Breast epithelium (tissue), 4 donors: Measurements from ENCODE around the gene CAMTA1. TPM values are rescaled to one million over a fixed set of nuclear protein-coding genes. Genes with fewer than 3 reads are reported as not detected.
"Not testable (repeated sequence)": the region's sequence is repeated elsewhere in the genome, so short reads cannot be mapped to it uniquely, and the experiment has no call there.

Experiments
- DNase-seq, 2 donors: peaks; one replicate each; pipeline ENCODE4 v3.0.0-alpha.2; 2019; ENCODE audit warnings: low spot score in 2 of 2
- H3K27ac ChIP-seq, 2 donors: fragments of 200-600 bp; sonication (generic) in 1 of 2; one replicate each; pipeline ENCODE4 v1.5.1; 2016 to 2019; ENCODE audit warnings: mild to moderate bottlenecking in 1 of 2
- H3K27me3 ChIP-seq, 2 donors: fragments of 200-600 bp; sonication (generic) in 1 of 2; one replicate each; pipeline versions ENCODE4 v1.5.1 to v1.6.0; 2017 to 2019; ENCODE audit warnings: control low read depth in 1 of 2, mild to moderate bottlenecking in 1 of 2
- H3K36me3 ChIP-seq: fragments of 200-600 bp; one replicate; pipeline ENCODE4 v1.5.1; 2019
- H3K4me1 ChIP-seq, 2 donors: fragments of 200-600 bp; sonication (generic); one replicate each; pipeline ENCODE4 v1.5.1; 2016 to 2019; ENCODE audit warnings: control low read depth in 1 of 2
- H3K4me3 ChIP-seq, 3 donors: fragments of 200-600 bp; sonication (generic); 1 replicate in 2 of 3; 2 replicates in 1 of 3; pipeline ENCODE4 v1.5.1; 2016 to 2019; ENCODE audit warnings: mild to moderate bottlenecking in 3 of 3, moderate library complexity in 2 of 3
- H3K9me3 ChIP-seq, 2 donors: fragments of 200-600 bp; sonication (generic) in 1 of 2; one replicate each; pipeline ENCODE4 v1.5.1; 2016 to 2019; ENCODE audit warnings: control low read depth in 1 of 2
- POLR2A ChIP-seq: fragments of 450-650 bp; IDR thresholded peaks from one replicate; pipeline ENCODE4 v1.6.1; 2016; ENCODE audit warnings: antibody characterized with exemption, mild to moderate bottlenecking, moderate library complexity
- POLR2AphosphoS5 ChIP-seq, 3 donors: sonication (generic); formaldehyde crosslinking; IDR thresholded peaks; one replicate each; pipeline ENCODE4 v1.6.1; 2017; ENCODE audit warnings: antibody characterized with exemption in 3 of 3
- intact Hi-C: fragments of 100-400 bp; cut with DNase I; formaldehyde crosslinking; loops from one replicate; pipeline ENCODE4 v1.15.1; 2023; ENCODE audit warnings: low total_unique reads
- total RNA-seq, 3 donors: library from RNA; depleted of rRNA; stranded (reverse); fragments of >200 nt; gene quantifications; one replicate each; pipeline ENCODE4 v1.1.0, GENCODE V29; 2016
- TF ChIP-seq, protein P1 (sequence below), 3 donors: fragments of 450-650 bp; IDR thresholded peaks; one replicate each; pipeline ENCODE4 v1.5.1; 2016 to 2017; ENCODE audit warnings: antibody characterized with exemption in 3 of 3, mild to moderate bottlenecking in 3 of 3, moderate library complexity in 3 of 3

Gene CAMTA1
- total RNA-seq, 3 donors from 2014 or later = 53.4 to 84.0 (median 61.9) TPM

DNA sequence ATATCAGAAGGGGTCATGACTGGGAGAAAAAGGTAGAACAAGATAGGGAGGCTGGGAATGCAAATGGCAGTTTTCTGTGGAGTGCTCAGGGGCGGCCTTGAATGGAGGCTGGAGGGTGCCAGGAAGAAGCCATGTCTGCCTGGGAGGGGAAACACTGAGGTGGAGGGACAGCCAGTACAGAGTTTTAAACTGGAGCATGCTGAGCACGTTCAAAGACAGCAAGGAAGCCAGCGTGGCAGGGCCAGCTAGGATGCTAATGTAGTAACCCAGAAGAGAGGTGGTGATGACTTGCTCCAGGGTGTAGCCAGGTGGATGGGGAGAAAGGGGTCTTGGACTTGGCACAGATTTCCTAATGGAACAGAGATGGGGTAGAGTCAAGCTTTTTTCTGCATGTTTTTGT is 540.0 kb downstream of the CAMTA1 start:
- Histone ChIP-seq H3K4me3 (no peak overlapping the region), H3K36me3 (no peaks in the 10 kb centered on the region), H3K27me3 (no peaks in the 10 kb centered on the region), H3K9me3 (peaks cover 0 to 3% of the 10 kb centered on the region in 2 donors), H3K27ac (no peak overlapping the region), H3K4me1 (no peaks in the 10 kb centered on the region)
- TF ChIP-seq, protein P1, sequence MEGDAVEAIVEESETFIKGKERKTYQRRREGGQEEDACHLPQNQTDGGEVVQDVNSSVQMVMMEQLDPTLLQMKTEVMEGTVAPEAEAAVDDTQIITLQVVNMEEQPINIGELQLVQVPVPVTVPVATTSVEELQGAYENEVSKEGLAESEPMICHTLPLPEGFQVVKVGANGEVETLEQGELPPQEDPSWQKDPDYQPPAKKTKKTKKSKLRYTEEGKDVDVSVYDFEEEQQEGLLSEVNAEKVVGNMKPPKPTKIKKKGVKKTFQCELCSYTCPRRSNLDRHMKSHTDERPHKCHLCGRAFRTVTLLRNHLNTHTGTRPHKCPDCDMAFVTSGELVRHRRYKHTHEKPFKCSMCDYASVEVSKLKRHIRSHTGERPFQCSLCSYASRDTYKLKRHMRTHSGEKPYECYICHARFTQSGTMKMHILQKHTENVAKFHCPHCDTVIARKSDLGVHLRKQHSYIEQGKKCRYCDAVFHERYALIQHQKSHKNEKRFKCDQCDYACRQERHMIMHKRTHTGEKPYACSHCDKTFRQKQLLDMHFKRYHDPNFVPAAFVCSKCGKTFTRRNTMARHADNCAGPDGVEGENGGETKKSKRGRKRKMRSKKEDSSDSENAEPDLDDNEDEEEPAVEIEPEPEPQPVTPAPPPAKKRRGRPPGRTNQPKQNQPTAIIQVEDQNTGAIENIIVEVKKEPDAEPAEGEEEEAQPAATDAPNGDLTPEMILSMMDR (IDR thresholded peaks at IDR 0.05) = no peak
- no peak for TF ChIP-seq POLR2A
- TF ChIP-seq POLR2AphosphoS5 (IDR thresholded peaks at IDR 0.05) = no peak
- no peak for DNase-seq
- intact Hi-C loops = no loop called here

DNA sequence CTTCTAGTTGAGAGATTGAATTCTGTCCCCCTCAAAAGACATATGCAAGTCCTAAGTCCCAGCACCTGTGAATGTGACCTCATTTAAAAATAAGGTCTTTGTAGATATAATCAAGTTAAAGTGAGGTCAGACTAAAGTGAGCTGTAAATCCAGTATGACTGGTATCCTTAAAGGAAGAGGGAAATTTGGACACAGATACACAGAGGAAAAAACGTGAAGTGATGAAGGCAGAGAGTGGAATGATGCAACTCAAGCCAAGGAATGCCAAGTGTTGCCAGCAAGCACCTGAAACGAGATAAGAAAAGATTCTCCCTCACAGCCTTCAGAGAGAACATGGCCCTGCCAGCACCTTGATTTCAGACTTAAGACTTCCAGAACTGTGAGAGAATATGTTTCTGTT is 541.1 kb downstream of the CAMTA1 start:
- TF ChIP-seq, protein P1 (IDR thresholded peaks at IDR 0.05) = no peak
- TF ChIP-seq POLR2A (no peak), POLR2AphosphoS5 (IDR thresholded peaks at IDR 0.05) (no peak)
- Histone ChIP-seq H3K9me3 (peaks cover 0 to 3% of the 10 kb centered on the region in 2 donors), H3K27ac (no peak overlapping the region), H3K4me3 (no peak overlapping the region), H3K4me1 (no peaks in the 10 kb centered on the region), H3K27me3 (no peaks in the 10 kb centered on the region), H3K36me3 (no peaks in the 10 kb centered on the region)
- no peak for DNase-seq
- intact Hi-C loops = no loop called here

DNA sequence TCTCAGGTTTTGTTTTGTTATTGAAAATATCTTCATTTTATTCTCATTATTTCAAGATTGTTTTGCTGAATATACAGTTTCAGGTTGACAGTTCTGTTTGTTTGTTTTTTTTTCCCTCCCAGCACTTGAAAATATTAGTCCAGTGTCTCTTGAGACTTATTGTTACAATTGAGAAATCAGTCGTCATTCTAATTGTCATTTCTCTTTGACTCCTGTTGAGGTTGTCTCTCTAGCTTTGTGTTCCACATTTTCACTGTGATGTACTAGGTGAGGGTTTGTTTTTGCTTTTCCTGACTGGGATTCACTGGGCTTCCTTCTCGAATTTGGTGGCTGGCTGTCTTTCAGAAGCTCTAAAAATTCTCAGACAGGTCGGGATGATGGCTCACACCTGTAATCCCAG is 542.6 kb downstream of the CAMTA1 start:
- DNase-seq = no peak

DNA sequence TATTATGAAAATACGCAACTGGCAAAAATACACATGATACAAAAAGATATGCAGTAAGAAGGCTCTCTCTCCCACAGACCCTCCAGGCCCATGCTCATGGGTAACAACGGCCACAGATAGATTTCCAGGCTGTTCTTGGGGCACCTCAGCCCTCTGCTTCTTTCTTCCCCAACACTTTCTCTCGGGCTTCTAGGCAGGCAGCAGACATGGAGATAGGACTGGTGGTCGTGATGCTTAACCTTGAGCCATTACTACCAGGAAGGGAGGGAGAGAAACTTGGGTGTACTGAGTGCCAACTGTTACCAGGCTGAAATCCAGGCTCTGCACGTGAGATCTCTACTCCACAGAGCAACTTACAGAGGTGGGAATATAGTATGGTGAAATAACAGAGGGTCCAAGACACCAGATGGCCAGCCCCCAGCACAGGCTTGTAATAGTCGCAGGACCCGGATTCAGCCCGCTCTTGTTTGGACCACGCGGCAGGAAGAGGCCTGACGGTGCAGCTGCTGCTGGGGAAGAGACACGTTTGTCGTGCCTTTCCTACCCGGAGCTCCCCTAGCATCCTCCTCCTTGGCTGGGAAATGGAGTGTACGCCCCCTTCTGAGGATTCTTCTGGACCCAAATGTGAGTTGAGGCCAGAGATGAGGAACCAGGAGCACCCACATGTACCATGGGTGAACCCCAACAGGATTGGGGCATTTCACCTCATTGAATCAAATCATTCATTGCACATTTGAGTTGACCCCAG is 544.8 kb downstream of the CAMTA1 start:
- Histone ChIP-seq H3K4me3 (no peak overlapping the region), H3K4me1 (no peaks in the 10 kb centered on the region), H3K9me3 (peaks cover 0 to 3% of the 10 kb centered on the region in 2 donors), H3K36me3 (no peaks in the 10 kb centered on the region), H3K27ac (no peak overlapping the region), H3K27me3 (no peaks in the 10 kb centered on the region)
- no peak for DNase-seq
- TF ChIP-seq POLR2AphosphoS5 (IDR thresholded peaks at IDR 0.05) (no peak), POLR2A (no peak)
- TF ChIP-seq, protein P1 (IDR thresholded peaks at IDR 0.05) = no peak
- intact Hi-C loops = no loop called here

More for the DNA sequence above, 542.6 kb downstream of the CAMTA1 start:
- H3K27me3 ChIP-seq = no peaks in the 10 kb centered on the region
- H3K9me3 ChIP-seq = peaks cover 0 to 3% of the 10 kb centered on the region in 2 donors
- TF ChIP-seq POLR2A (no peak), POLR2AphosphoS5 (IDR thresholded peaks at IDR 0.05) (no peak)
- TF ChIP-seq, protein P1 (IDR thresholded peaks at IDR 0.05) = no peak
- no peak overlapping the region for H3K4me3 ChIP-seq
- intact Hi-C loops = no loop called here
- no peak overlapping the region for H3K27ac ChIP-seq
- no peaks in the 10 kb centered on the region for H3K36me3 ChIP-seq
- no peaks in the 10 kb centered on the region for H3K4me1 ChIP-seq

DNA sequence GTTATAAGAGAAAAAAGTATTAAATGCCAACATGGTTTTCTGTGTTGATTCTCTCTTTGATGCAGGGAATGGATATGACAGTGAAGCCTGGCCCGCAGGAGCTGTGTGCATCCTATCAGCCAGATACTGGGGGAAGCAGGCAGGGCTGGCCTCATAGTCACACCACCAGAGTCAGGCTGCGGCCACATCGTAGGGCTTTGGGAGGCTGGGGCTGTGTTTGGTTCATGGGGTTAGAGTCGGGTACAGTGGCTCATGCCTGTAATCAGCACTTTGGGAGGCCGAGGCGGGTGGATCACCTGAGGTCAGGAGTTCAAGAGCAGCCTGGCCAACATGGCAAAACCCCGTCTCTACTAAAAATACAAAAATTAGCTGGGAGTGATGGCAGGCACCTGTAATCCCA is 545.5 kb downstream of the CAMTA1 start:
- intact Hi-C loops, H3K9me3 ChIP-seq, H3K4me1 ChIP-seq, H3K27me3 ChIP-seq, H3K36me3 ChIP-seq, DNase-seq, H3K4me3 ChIP-seq, H3K27ac ChIP-seq: not testable (repeated sequence)
